Small intestine (tissue), 7 donors: ENCODE data around the gene LRP1. TPM values are rescaled to one million over a fixed set of nuclear protein-coding genes. Genes with fewer than 3 reads are reported as not detected.

Experiments
- DNase-seq, 2 donors: peaks; one replicate each; pipeline versions ENCODE4 v3.0.0 to v3.0.0-alpha.2; 2013
- FAIRE-seq: peaks from 2 replicates; lab custom pipeline; 2012; peaks lifted over from hg19 to GRCh38; lab: Jason Lieb, UNC
- H3K27ac ChIP-seq, 3 donors: one replicate each; pipeline ENCODE4 v1.5.1; 2013; ENCODE audit warnings: low read length in 2 of 3, mild to moderate bottlenecking in 2 of 3, control low read depth in 1 of 3, inconsistent platforms in 1 of 3, low read depth in 1 of 3, moderate library complexity in 1 of 3
- H3K27me3 ChIP-seq, 3 donors: one replicate each; pipeline ENCODE4 v1.6.1; 2013; ENCODE audit warnings: low read length in 3 of 3, inconsistent platforms in 1 of 3; ENCODE audit not compliant: control insufficient read depth in 3 of 3, insufficient read depth in 3 of 3
- H3K36me3 ChIP-seq, 3 donors: one replicate each; pipeline ENCODE4 v1.6.1; 2013; ENCODE audit warnings: low read length in 3 of 3, inconsistent platforms in 1 of 3, low read depth in 1 of 3, mild to moderate bottlenecking in 1 of 3, moderate library complexity in 1 of 3; ENCODE audit not compliant: control insufficient read depth in 3 of 3, insufficient read depth in 2 of 3
- H3K4me1 ChIP-seq, 3 donors: one replicate each; pipeline ENCODE4 v1.6.1; 2013; ENCODE audit warnings: low read length in 2 of 3, inconsistent platforms in 1 of 3, low read depth in 1 of 3, mild to moderate bottlenecking in 1 of 3, moderate library complexity in 1 of 3; ENCODE audit not compliant: control insufficient read depth in 3 of 3, insufficient read depth in 2 of 3
- H3K4me3 ChIP-seq, 3 donors: one replicate each; pipeline ENCODE4 v1.5.1; 2013; ENCODE audit warnings: low read length in 3 of 3, control low read depth in 1 of 3, inconsistent platforms in 1 of 3, low read depth in 1 of 3, mild to moderate bottlenecking in 1 of 3, moderate library complexity in 1 of 3
- H3K9me3 ChIP-seq, 2 donors: one replicate each; pipeline ENCODE4 v1.6.1; 2013; ENCODE audit warnings: low read depth in 1 of 2, low read length in 1 of 2; ENCODE audit not compliant: control insufficient read depth in 2 of 2, insufficient read depth in 1 of 2
- WGBS, 3 donors: extraction: QIAGEN DNeasy Blood & Tissue Kit; methylation state at CpG; one replicate each; pipeline ENCODE4 v1.1.7; 2013; 5-methylcytosine and 5-hydroxymethylcytosine counted together
- polyA plus RNA-seq, 4 donors: library from polyadenylated mRNA; stranded (reverse) in 3 of 4; unstranded in 1 of 4; fragments of 200-250 nt in 3 of 4; fragments of 120-200 nt in 1 of 4; gene quantifications; one replicate each; pipeline versions ENCODE4 v1.2.1 to v1.2.3, GENCODE V29; 2013
- donor health status: healthy with polysubstance abuse.
- donor health status: control.
- donor health status: control.
- donor health status: Bipolar disorder and iron deficiency.
- donor health status: healthy.

The LRP1 gene
- polyA plus RNA-seq, 4 donors: 24.3 to 55.3 (median 41.6) TPM

DNA sequence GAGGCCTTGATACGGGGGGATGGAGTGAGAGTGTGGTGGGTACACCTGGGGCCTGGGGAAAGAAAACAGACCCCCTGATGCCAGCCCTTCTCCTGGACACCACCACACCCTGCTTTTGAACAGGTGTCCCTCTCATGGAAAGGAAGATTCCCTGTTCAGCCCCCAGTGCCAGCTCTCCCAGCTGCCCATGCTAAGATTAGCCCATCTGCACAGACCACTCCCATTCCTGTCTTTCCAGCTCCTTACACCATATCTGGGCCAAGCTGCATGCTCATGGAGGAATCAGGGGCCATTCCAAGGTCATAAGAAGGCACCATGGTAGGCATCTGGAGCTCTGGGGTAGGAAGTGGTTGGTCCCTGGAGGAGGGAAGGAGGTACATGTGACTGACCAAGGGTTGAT, 29.7 kb upstream of the LRP1 start:
- no peaks in the 10 kb centered on the region for H3K9me3 ChIP-seq
- H3K4me3 ChIP-seq: no peak overlapping the region
- WGBS, 3 donors: 85 to 93% (median 88%) methylated on average over 1 of the region's 1 CpG
- H3K36me3 ChIP-seq: peaks cover 6 to 79% (median 20%) of the 10 kb centered on the region in 3 donors
- DNase-seq: no peak
- H3K27ac ChIP-seq: no peak overlapping the region
- H3K4me1 ChIP-seq: peaks cover 0 to 32% (median 4%) of the 10 kb centered on the region in 3 donors
- no peaks in the 10 kb centered on the region for H3K27me3 ChIP-seq
- no peak for FAIRE-seq

DNA sequence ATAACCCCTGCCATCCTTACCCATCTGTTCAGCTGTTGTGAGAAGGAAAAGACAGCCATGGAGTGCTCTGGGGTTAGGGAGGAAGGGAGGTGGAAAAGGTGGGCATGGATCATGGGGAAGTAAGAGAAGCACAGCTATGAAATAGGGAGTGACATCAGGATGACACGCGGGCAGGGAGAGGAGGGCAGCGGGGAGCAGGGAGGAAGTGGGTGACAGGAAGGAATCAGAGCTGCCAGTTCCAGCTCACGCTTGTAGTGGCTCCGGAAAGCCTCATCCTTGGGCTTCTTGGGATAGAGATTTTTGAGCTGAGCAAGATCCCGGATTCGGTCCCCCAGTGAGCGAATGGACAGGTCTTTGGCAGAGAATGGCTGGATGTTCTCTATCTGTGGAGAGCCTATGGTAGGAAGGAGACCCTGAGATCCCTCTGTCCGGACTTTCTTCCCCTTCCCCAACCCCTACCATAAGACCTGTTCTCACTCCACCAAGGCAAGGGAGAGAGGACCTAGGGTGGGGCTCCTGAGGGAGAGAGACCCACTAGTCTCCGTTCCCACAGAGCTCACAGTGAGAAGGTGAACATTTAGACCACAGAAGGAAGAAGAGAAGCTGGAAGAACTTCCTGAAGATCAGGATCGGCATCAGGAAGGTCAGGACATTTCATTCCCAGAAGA, 29.1 kb upstream of the LRP1 start:
- Histone ChIP-seq H3K9me3 (no peaks in the 10 kb centered on the region), H3K36me3 (peaks cover 9 to 79% (median 23%) of the 10 kb centered on the region in 3 donors), H3K27ac (no peak overlapping the region), H3K4me3 (no peak overlapping the region), H3K27me3 (no peaks in the 10 kb centered on the region), H3K4me1 (peaks cover 0 to 29% (median 4%) of the 10 kb centered on the region in 3 donors)
- FAIRE-seq (no peak), DNase-seq (no peak)
- 83 to 84% (median 84%) methylated on average over 11 of the region's 11 CpGs for WGBS, 3 donors

GRCh38 chr12:57099766-57100165, 28.5 kb upstream of the LRP1 start:
- no peak overlapping the region for H3K27ac ChIP-seq
- 86 to 89% (median 89%) methylated on average over 12 of the region's 12 CpGs for WGBS, 3 donors
- H3K4me3 ChIP-seq: no peak overlapping the region
- peaks cover 0 to 29% (median 4%) of the 10 kb centered on the region in 3 donors for H3K4me1 ChIP-seq
- H3K27me3 ChIP-seq: no peaks in the 10 kb centered on the region
- H3K36me3 ChIP-seq: peaks cover 14 to 79% (median 25%) of the 10 kb centered on the region in 3 donors
- DNase-seq (no peak), FAIRE-seq (no peak)
- no peaks in the 10 kb centered on the region for H3K9me3 ChIP-seq

GRCh38 chr12:57101892-57102695, 26.2 kb upstream of the LRP1 start:
- no peak for FAIRE-seq
- H3K27ac ChIP-seq: peak overlapping the region; percentile 75 to 88 (median 79)

GRCh38 chr12:57103856-57104255, 24.4 kb upstream of the LRP1 start:
- H3K4me3 ChIP-seq: no peak overlapping the region
- no peaks in the 10 kb centered on the region for H3K27me3 ChIP-seq
- FAIRE-seq (no peak), DNase-seq (no peak)
- H3K27ac ChIP-seq: no peak overlapping the region
- WGBS, 3 donors: 76 to 86% (median 81%) methylated on average over 7 of the region's 7 CpGs
- H3K9me3 ChIP-seq: no peaks in the 10 kb centered on the region
- peaks cover 17 to 80% (median 25%) of the 10 kb centered on the region in 3 donors for H3K36me3 ChIP-seq
- peaks cover 0 to 29% (median 8%) of the 10 kb centered on the region in 3 donors for H3K4me1 ChIP-seq

More at GRCh38 chr12:57101892-57102695, 26.2 kb upstream of the LRP1 start:
- H3K4me3 ChIP-seq: no peak overlapping the region
- H3K4me1 ChIP-seq: peaks cover 0 to 28% (median 4%) of the 10 kb centered on the region in 3 donors
- WGBS, 3 donors: 25 to 52% (median 51%) methylated on average over 13 to 15 of the region's 15 CpGs
- peaks cover 23 to 79% (median 27%) of the 10 kb centered on the region in 3 donors for H3K36me3 ChIP-seq
- no peaks in the 10 kb centered on the region for H3K9me3 ChIP-seq
- H3K27me3 ChIP-seq: no peaks in the 10 kb centered on the region
- peak; percentile 88 to 94 for DNase-seq

DNA sequence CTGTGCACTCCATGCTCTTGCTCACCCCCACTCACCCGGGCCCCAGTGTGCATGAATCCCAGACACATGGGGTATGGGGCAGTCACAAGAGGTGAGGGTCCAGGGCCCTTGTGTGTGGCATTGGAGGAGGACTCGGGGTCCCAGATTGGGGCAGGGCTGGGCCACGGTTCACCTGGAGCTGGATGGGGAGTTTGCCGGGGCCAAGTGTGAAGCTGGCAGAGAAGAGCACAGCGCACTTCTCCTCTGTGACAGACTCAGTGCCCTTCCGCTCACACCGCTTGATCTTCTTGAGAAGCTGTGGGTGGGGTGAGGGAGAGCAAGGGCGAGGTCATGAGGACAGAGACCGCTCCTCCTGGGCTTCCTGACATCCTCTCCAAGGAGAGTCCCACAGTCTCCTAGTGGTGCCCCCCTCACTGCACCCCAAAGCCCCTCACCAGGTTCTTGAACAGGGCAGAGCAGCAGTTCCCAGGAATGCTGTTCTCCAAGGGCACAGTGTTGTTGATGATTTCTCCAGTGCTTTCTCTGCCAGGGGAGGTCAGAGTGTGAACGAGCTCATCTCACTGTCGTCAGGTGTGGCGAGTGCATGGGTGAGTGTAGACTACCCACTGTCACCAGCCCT, 23.9 kb upstream of the LRP1 start:
- Histone ChIP-seq H3K27ac (no peak overlapping the region), H3K9me3 (no peaks in the 10 kb centered on the region), H3K4me3 (no peak overlapping the region), H3K27me3 (no peaks in the 10 kb centered on the region), H3K4me1 (peaks cover 0 to 32% (median 8%) of the 10 kb centered on the region in 3 donors), H3K36me3 (peaks cover 14 to 74% (median 25%) of the 10 kb centered on the region in 3 donors)
- 93 to 97% (median 95%) methylated on average over 12 of the region's 12 CpGs for WGBS, 3 donors
- FAIRE-seq (no peak), DNase-seq (no peak)

- FAIRE-seq: no peak
- H3K4me1 ChIP-seq: peaks cover 0 to 39% (median 8%) of the 10 kb centered on the region in 3 donors
Observed at GRCh38 chr12:57105011-57105753, 23.1 kb upstream of the LRP1 start.

More at GRCh38 chr12:57105011-57105753, 23.1 kb upstream of the LRP1 start:
- Histone ChIP-seq H3K9me3 (no peaks in the 10 kb centered on the region), H3K27ac (no peak overlapping the region), H3K27me3 (no peaks in the 10 kb centered on the region), H3K4me3 (no peak overlapping the region), H3K36me3 (peaks cover 9 to 68% (median 21%) of the 10 kb centered on the region in 3 donors)
- DNase-seq: no peak
- WGBS, 3 donors: 95 to 98% (median 97%) methylated on average over 13 to 14 of the region's 14 CpGs
